Measurements from ENCODE around the gene MOGAT2.

GRCh38 chr11:75734491-75735180, 17.0 kb downstream of the MOGAT2 start:
- TF ChIP-seq, protein P1, sequence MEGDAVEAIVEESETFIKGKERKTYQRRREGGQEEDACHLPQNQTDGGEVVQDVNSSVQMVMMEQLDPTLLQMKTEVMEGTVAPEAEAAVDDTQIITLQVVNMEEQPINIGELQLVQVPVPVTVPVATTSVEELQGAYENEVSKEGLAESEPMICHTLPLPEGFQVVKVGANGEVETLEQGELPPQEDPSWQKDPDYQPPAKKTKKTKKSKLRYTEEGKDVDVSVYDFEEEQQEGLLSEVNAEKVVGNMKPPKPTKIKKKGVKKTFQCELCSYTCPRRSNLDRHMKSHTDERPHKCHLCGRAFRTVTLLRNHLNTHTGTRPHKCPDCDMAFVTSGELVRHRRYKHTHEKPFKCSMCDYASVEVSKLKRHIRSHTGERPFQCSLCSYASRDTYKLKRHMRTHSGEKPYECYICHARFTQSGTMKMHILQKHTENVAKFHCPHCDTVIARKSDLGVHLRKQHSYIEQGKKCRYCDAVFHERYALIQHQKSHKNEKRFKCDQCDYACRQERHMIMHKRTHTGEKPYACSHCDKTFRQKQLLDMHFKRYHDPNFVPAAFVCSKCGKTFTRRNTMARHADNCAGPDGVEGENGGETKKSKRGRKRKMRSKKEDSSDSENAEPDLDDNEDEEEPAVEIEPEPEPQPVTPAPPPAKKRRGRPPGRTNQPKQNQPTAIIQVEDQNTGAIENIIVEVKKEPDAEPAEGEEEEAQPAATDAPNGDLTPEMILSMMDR (conservative IDR thresholded peaks at IDR 0.05) = no peak
- TF ChIP-seq ZFX (IDR thresholded peaks at IDR 0.05) = no peak

Data from C4-2B (cell line).